ENCODE measurements around the gene ILDR1.

Gene ILDR1

DNA sequence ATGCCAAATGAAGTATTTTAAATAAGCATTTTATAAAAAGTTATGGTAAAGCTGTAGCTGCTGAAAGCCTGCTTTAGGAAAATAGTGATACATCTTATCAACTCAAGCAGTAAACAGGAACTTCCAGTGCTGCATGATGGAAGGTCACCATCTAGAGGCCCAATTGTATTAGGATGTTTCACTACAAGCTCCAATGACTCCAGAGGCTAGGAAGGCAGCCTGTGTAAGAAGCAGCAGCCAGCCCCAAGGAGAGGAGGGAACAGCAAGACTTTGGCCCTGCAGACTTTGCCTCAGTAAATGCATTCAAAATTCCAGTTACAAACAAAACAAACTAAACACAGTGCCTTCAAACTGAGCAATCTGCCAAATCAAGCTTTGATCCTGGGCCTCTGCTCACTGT, 32.1 kb downstream of the ILDR1 start:
- DNase-seq = no peak

DNA sequence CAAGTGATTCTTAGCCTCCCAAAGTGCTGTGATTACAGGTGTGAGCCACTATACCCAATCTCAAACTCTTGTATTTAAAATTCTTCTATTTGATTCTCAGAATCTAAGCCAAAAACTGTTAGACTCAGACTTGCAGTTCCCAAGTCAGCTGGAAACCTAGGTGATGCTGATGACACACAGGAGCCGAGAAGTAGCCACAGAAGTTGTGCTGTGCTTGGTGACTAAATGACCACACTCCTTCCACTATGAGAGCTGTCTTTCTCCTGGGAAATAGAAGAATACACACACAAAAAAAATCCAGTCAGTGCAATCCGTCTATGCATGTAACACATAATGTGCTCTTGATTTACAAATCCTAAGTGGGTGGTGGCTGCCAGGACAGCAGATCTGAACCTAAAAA, 33.9 kb downstream of the ILDR1 start:
- DNase-seq = no peak

DNA sequence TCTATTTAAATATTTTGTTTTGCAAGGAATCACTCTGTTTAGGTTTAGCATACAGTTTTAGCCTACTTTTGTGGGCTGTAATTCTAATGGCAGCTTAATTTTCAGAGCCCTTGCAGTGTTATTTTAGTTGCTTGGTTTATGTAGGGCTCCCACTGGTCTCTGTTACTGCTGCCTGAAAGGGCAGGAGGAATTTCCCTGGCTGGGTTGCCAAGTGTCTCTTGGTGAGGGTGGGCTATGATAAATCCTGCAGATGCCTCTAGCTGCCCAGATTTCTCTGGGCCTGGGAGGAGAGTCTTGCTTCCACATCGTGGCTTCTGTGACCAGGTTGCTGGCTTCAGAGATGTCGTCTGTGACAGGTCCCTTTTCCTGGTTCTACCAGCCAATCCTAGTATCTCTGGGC, 36.2 kb downstream of the ILDR1 start:
- no peak for DNase-seq

DNA sequence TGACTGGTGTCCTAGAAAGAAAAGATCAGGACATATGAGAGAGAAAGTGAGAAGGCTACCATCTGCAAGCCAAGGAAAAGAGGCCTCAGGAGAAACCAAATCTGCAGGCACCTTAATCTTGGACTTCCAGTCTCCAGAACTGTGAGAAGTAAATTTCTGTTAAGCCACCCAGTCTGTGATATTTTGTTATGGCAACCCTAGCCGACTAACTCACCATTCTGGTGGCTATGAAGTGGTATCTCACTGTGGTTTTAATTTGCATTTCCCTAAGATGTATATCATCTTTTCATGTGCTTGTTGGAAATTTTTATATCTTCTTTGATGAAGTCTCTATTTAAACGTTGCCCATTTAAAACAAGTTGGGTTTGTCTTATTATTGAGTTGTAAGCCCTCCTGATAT, 40.6 kb downstream of the ILDR1 start:
- no peak for DNase-seq

DNA sequence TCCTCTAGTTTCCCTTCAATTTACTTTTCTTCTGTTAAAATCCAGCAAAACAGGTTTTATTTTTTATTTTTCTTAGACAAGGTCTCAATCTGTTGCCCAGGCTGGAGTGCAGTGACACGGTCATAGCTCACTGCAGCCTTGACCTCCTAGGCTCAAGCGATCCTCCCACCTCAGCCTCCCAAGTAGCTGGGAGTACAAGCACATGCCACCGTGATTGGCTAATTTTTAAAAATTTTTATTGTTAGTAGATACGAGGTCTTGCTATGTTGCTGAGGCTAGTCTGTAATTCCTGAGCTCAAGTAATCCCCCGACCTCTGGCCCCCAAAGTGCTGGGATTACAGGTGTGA, 41.6 kb downstream of the ILDR1 start:
- no peak for DNase-seq

DNA sequence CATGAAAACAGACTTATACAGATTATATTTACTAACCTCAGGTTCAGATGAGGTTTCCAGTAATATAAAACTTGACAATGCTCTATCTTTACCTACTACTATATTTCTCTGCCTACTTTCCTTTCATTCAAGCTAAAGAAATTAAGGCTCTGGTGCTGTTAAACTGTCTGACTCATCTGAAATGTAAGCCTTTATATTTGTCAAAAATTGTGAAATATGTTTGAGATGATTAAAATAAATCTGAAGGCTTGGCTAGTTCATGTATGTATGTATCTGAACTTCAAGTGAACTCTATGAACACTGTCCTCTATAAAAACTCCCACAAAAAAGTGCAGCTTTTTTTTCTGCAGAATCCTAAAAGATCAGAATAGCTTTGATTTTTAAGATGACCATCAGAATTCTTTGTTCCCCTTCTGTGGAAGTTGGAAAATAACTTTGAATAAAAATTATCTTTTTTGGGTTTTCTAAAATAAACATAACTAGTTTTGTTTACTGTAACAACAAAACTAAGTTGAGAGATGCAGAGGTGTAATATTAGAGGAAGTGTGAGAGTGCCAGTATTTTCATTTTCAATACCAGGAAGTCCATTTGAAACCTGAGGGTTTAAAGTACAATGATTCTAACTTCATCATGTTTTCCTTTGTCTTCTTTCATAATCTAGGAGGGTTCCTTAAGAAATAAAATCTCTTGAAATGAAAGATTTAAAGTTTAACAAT, 42.2 kb downstream of the ILDR1 start:
- DNase-seq = no peak

DNA sequence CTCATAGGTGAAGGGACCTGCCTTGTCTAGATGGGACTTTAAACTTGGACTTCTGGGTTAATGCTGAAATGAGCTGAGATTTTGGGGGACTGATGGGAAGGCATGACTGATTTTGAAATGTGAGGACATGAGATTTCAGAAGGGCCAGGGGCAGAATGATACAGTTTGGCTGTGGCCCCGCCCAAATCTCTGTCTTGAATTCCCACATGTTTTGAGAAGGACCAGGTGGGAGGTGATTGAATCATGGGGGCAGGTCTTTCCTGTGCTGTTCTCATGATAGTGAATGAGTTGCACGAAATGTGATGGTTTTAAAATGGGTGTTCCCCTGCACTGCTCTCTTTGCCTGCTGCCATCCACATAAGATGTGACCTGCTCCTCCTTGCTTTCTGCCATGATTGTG, 42.8 kb downstream of the ILDR1 start:
- no peak for DNase-seq

DNA sequence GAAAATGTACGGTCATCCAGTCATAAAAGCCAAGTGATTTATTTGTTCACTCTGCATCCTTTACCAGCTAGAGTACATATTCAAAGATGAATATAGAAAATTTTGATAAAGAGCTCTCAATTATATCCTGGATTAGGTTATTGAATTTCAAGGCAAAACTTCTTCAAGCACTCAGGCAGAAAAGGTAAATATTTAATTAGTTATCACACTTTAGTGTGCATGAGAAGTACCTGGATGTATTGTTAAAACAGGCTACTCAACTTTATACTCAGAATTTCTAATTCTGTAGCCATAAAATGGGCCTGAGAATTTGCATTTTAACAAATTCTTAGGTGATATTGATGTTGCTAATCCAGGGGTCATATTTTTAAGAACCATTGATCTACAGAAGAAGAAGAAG, 45.3 kb downstream of the ILDR1 start:
- no peak for DNase-seq

DNA sequence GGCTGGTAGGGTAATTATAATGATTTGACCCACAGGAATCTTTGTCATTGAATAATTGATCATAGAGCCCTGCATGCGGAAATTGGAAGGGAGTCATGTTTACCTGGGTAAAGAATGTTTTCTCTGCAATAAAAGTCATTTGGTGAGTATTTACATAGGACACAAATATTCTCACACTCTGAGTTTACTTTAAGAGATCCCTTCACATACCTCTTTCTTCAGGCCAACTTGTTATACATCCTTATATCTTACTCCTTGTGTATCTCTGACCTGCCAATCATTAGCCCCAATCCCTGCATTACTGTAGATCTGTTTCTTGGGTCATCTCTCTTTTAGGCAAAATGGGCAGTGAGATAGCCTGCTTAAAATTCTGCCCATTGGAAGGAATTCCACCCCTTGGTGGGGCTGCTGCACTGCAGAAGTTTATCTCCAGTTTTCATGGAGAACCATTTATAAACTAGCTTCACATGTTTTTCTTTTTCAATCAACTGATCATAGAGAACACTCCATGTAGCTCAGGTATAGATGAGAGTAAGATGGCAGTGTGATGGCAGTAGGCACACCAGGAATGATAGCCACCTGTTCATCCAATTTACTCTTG, 46.2 kb downstream of the ILDR1 start:
- DNase-seq = no peak

DNA sequence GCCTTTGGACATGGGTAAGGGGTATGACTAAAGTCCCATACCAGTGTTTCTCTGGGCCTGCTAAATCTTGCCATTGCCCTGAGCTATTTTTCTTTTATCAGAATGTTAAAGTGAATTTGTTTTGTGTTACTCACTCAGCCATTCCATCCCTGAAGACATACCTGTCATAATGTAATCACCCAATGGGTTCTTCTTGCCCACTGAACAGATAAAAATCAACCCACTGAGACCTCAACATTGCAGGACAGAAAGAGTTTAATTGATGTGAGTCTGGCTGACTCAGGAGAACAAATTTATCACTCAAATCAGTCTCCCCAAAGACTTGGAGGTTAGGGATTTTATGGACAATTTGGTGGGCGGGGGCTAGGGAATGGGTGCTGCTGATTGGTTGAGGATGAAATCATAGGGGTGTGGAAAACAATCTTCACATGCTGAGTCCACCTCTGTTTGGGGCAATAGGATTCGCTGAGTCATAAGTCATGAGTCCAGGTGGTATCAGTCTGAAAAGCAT, 47.4 kb downstream of the ILDR1 start:
- no peak for DNase-seq

DNA sequence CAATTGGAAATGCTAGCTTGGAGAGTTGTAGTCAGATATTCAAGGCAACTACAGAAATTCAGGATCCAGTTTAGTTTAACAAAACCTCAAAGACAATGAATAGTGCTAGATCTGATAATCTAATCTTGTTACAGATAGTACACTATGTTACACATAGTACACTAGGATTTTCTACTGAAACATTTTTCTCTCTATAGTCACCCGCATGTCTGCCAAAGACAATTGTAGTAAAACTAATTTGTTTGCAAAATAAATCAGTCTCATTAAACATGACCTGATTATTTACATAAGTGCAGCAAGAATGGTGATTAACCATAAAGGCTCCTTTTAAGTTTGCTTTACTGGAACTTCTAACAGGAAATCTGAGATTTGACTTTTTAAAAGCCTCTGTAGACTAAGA, 52.0 kb downstream of the ILDR1 start:
- no peak for DNase-seq

DNA sequence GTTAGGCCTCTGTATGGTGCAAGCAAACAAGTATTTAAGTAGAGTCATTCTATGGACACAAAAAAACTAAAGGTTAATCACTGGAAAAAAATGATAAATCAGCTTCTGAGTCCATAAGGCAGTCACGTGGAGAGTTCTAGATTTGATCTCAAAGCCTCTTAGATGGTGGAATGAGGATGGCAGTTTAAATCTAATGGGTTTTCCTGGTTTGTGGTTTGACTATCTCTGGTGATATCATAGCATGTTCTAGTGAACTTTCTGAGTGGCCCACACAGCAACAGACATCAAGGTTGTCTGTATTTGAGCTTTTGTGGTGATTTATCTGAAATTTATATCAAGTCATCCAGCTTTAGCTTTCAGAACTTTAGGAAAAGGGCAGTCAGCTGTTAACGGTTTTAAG, 52.4 kb downstream of the ILDR1 start:
- no peak for DNase-seq

DNA sequence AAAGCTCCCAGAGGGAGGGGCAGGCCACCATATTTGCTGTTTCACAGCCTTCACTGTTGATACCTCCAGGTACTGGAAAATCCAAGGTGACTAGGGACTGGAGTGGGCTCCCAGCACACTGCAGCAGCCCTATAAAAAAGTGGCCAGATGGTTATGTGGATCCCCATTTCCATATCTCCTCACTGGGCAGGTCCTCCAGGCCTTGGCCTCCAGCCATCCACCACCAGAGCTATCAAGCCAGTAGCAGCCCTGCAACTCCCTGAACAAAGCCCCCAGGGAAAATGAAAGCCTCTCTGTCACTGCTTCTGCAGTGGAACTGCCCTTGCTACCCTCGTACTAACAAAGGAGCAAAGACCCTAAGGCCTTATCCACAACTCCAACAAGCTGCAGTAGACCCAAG, 58.4 kb downstream of the ILDR1 start:
- DNase-seq = no peak

DNA sequence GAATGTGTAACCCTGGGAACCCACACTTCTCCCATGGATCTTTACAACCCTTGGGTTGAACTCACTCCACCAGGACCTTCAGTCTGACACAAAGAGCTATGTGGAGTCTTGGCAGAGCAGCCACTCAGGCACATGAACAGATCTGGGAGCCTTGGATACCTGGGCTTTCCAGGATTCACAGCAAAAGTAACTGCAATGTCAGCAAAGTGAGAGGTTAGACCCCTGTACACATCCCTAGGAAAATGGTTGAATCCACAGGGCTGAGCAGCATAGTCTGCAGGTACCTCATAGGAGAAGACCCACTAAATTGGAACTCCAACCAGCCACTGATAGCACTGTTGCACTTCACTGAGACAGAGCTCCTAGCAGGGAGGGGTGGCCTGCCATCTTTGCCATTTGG, 59.6 kb downstream of the ILDR1 start:
- DNase-seq = no peak

DNA sequence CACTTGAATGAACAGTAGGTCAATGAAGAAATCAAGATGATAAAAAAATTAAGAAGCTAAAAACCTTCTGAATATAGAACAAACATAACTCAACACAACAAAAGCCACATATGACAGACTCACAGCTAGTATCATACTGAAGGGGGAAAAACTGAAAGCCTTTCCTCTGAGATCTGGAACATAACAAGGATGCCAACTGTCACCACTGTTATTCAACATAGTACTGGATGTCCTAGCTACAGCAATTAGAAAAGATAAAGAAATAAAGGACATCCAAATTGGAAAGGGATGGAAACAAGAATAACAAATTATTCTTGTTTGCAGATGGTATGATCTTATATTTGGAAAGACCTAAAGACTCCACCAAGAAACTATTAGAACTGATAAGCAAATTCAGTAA, 60.8 kb downstream of the ILDR1 start:
- DNase-seq = no peak

DNA sequence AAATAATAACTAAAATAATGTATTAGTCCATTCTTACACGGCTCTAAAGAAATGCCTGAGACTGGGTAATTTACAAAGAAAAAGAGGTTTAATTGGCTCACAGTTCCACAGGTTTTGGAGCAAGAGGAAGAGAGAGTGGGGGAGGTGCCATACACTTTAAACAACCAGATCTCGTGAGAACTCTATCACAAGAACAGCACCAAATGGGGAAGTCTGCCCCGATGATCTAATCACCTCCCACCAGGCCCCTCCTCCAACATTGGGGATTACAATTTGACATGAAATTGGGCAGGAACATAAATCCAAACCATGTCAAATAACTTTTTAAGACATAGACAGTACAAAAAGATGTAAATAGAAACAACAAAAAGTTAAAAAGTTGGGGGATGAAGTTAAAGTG, 63.2 kb downstream of the ILDR1 start:
- no peak for DNase-seq

DNA sequence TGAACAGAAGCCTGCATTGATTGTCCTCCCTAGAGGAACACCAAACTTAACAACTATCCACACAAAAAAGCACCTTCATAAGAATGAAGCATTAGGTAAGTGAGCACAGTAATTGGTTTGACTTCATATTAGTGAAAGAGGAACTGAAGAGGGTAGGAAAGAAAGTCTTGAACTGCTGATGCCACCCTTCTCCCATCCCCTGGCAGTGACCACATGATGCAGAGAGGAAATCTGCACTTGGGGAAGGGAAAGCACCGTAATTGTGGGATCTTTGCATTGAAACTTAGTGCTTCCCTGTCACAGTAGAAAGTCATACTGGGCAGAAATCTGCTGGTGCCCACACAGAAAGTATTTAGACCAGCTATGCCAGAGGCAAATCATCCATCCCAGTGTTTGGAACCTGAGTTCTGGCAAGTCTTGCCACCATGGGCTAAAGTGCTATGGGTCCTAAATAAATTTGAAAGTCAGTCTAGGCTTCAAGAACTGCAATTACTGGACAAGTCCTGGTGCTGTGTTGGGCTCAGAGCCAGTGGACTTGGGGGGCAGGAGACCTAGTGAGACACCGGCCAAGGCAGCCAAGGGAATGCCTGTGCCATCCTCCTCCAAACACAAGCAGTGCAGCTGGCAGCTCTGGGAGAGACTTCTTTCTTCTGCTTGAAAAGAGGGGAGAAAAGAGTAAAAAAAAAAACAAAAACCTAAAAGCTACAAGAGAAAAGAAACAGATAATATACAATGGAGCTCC, 64.2 kb downstream of the ILDR1 start:
- peak; percentile 3 to 33 for DNase-seq

DNA sequence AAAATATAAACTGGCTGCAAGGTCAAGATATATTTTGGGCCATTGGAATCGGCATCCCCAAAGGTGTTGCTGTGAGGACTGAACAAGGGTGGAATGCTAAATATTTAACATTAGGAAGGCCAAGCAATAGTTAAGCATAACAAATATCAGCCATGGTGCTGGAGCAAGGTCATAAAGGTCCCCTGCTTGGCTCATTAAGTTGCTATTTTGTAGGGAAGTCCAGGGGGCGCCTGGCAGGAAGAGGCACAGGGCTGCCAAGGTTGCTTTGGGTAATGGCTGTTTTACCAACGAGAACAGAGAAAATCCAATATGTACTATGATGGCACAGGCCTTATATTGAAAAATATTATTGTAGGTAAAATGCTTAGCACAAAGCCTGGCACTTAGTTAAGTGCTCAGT, 65.7 kb downstream of the ILDR1 start:
- DNase-seq = no peak

DNA sequence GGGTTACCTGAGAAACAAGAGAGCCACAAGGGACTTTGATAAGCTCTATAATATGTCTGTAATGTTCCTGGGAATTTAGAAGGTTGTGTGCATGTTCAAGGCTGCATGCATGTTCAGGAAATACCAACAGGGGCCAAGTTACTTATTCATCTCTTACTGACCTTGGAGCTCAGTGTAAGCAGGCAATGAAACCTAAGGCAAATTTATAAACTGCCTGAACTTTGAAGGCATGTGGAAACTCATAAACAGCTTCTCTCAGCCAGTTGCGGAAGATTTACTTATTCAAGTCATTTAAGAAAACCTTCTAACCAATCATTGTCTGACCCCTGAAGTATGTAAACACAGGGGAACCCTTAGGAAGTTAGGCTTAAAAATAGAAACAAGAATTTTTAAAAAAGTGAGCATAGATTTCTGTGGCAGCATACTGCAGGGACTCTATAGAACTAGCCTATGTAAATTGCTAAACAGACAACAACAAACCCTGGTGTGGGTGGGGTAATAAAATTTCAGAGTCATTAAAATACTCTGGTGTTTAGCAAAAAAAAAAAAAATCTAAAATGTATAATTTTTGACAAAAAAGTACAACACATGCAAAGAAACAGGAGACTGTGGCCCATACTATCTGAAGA, 70.6 kb downstream of the ILDR1 start:
- DNase-seq = no peak

DNA sequence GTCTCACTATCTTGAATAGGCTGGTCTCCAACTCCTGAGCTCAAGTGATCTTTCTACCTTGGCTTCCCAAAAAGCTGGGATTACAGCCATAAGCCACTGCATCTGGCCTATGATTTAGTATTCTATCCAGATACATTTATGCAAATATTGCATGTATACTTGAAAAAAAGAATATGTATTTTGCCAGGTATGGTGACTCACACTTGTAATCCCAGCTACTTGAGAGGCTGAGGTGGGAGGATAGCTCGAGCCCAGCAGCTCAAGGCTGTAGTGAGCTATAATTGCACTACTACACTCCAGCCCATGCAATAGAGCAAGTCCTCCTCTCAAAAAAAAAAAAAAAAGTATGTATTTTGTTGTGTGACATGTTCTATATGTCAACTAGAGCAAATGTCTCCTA, 73.4 kb downstream of the ILDR1 start:
- DNase-seq = no peak

DNA sequence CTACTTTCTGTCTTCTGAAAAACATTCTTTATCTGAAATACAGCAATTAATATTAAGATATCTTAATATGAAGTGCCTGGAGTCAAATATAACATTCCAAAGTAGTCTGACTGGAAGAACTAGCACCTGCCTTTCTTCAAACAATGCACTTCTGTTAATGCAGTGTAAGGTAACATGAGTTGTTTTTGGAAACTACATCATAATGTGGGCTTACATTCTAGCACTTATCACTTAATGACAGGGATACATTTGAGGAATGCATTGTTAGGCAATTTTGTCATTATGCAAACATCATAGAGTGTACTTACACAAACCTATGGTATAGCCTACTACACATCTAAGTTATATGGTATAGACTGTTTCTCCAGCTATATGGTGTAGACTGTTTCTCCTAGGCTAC, 78.6 kb downstream of the ILDR1 start:
- no peak for DNase-seq

DNA sequence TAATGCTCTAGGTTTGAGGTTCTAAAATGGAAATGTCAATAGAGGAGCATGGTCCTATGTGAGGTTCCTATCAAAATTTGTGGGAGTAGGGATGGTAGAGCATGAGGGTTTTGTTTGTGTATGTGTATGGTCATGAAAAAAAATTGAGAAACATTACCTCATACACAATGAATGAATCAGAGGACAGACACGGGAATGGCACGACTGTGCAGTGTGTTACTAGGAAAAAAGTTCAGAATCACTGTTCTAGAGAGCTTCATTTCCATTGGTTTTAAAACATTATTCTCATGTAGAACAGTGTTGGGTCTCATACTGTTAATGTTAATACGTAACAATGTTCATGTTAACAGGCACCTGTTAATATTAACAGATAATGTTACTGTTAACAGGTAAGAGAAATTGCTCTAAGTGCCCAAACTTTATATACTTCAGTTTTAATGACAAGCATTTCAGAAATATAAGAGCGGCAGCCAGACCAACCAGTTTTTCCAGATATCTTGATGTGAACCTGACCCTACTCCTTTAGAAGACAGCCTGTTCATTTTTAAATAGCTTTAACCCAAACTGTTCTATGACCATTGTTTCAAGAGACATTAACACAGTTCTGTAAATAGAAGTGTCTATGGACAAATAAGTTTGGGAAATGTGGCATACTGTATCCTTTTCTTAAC, 79.8 kb downstream of the ILDR1 start:
- DNase-seq = no peak

DNA sequence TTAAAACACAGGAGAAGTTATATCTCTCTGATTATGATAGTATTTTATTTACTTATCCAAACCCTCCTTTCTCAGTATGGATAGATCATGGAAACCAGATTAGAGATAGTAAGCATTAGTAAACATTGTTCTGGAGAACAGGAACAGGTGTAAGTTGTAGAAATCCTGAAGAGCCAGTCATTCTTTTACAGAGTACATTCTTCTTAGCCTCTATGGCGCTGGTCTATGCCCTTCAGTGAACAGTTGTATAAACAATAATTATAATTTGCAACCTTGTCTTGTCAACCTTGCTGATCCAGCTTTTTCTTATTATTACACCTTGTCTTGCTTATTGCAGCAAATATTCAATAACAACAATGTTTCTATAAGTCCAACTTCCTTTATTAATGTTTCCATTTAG, 80.5 kb downstream of the ILDR1 start:
- no peak for DNase-seq
